Fibroblast of pulmonary artery (primary cell): Measurements from ENCODE around the gene UHRF1.

ENCODE experiments used
- DNase-seq: peaks from one replicate; pipeline ENCODE4 v3.0.0-alpha.2; 2010; ENCODE audit warnings: low read depth
- H3K4me3 ChIP-seq: replicated peaks from 2 replicates; pipeline ENCODE4 v1.5.1; 2011; ENCODE audit warnings: low read depth, mild to moderate bottlenecking, control low read depth, low read length, moderate library complexity
- TF ChIP-seq, protein P1 (sequence below): IDR thresholded peaks from 2 replicates; pipeline ENCODE4 v1.5.1; 2011; ENCODE audit warnings: mild to moderate bottlenecking, control low read depth, low read length, inconsistent platforms; ENCODE audit errors: missing control alignments

The UHRF1 gene

GRCh38 chr19:4911314-4911713 is 2.0 kb downstream of the UHRF1 start:
- TF ChIP-seq, protein P1, sequence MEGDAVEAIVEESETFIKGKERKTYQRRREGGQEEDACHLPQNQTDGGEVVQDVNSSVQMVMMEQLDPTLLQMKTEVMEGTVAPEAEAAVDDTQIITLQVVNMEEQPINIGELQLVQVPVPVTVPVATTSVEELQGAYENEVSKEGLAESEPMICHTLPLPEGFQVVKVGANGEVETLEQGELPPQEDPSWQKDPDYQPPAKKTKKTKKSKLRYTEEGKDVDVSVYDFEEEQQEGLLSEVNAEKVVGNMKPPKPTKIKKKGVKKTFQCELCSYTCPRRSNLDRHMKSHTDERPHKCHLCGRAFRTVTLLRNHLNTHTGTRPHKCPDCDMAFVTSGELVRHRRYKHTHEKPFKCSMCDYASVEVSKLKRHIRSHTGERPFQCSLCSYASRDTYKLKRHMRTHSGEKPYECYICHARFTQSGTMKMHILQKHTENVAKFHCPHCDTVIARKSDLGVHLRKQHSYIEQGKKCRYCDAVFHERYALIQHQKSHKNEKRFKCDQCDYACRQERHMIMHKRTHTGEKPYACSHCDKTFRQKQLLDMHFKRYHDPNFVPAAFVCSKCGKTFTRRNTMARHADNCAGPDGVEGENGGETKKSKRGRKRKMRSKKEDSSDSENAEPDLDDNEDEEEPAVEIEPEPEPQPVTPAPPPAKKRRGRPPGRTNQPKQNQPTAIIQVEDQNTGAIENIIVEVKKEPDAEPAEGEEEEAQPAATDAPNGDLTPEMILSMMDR, result no peak
- DNase-seq, result no peak
- H3K4me3 ChIP-seq, result peak overlapping the region; percentile 58

DNA sequence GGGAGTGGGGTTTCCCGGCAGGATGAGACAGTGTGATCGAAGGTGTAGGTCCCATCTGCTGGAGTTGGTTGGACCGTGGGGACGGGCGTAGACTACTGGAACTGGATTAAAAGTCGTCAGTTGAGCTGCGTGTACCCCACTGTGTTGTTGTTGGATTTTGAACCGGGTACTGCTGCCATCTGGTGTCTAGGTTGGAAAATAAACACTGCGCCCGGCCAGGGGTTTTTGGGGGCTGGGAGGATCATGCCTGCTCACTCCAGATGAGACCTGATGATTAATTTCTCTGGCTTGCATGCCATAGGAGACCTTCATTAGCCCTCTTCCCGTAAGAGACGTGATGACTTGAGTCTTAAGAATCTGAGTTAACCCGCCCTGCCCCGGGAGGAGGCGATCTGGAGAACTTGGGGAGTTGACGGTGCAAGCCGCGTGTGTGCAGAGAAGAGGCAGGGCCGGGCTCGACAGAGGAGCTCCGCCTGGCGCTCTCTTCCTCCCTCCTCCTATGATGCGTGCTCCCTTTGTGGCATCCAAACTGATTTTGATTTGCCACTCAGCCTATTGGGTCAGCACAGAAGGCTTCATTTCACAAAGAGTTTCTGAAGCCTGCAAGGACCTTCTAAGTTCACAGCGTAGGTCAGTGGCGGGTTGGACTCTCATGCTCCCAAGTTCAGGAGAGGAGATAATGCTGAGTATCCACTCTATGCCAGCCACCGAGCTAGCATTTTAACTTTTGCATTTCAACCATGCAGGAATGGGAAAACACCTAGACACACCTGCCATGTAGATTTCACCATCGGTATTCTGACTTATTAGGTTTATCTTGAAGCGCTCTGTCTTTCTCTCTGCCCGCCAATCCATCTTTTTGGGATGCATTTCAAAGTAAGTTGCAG is 2.7 kb downstream of the UHRF1 start:
- peak overlapping the region; percentile 58 for H3K4me3 ChIP-seq
- TF ChIP-seq, protein P1, result peak; percentile 66
- DNase-seq, result peak; percentile 98

DNA sequence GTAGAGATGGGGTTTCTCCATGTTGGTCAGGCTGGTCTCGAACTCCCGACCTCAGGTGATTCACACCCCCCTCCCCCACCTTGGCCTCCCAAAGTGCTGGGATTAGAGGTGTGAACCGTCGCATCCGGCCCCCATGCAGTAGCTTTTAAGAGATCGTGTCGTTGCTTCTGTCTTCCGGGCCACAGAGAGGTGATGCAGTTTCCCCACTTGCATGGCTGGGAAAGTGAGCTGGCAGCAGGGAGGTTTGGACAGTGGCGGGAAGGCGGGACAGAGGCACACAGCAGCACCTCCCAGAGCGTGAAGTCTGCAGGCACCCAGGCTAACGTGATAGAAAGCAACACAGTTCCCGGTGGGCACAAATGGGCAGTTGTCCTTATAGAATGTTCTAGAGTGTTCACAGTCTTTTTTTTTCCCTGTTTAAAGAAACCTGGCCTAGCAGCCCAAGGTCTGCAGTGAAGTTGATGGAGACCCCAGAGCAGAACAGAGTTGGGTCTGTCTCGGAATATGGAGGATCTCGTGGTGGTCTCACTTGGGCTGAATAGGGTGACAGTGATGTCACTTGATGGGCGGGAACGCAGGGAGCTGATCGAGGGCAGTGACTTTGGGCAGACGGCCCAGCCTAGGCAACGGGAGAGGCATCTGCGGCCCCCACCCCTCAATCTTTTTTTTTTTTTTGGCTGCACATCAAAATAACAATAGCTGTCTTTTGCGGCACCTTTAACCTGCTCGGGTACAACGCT is 4.9 kb downstream of the UHRF1 start:
- H3K4me3 ChIP-seq, result no peak overlapping the region
- no peak for DNase-seq
- TF ChIP-seq, protein P1, result no peak

GRCh38 chr19:4914736-4915501 is 5.6 kb downstream of the UHRF1 start:
- peak; percentile 67 for DNase-seq

GRCh38 chr19:4916292-4917082 is 7.2 kb downstream of the UHRF1 start:
- no peak for DNase-seq
- no peak overlapping the region for H3K4me3 ChIP-seq
- TF ChIP-seq, protein P1, result no peak

More at GRCh38 chr19:4914736-4915501, 5.6 kb downstream of the UHRF1 start:
- no peak overlapping the region for H3K4me3 ChIP-seq
- TF ChIP-seq, protein P1, result no peak

DNA sequence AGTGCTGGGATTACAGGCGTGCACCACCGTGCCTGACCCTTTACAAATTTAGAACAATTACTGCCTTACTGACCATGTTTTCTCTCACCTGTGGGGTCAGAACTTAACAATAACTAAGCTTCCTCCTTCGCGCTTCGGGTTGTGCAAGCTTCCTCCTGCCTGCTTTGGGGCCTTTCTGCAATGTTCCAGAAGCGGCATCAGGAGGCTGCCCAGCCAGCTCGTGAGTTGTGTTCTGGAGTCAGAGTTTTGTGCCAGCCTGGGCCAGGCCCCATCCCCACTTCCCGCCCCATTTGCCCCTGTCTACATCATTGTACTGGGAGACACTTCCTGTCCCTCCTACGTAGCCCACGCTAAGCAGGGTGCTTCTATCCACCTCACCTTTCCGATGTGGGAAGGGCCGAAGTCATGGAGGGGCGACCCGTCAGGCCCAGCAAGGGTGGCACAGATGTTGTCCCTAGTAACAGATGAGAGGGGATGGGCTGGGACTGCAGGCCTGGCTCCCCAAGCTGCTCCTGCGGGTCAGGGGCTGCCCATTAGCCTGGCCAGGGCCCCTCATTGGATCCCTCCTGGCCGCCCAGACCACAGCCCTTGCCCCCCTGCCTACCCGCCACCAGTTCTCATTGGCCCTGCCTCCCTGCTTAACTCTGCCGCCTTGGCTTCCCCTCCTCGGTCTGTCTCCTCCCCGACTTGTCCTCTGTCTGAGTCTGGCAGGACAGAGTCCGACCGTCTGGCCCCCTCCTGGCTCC is 13.4 kb downstream of the UHRF1 start:
- DNase-seq, result no peak
- H3K4me3 ChIP-seq, result no peak overlapping the region
- TF ChIP-seq, protein P1, result no peak
